HG03066 (cell line): ENCODE measurements around the gene SMYD2.

Experiments
- ATAC-seq: cut with Tn5 transposase; IDR thresholded peaks from one replicate; pipeline ENCODE4 v1.9.1; 2021; ENCODE audit warnings: low read depth; ENCODE audit not compliant: unreplicated experiment

Gene SMYD2

GRCh38 chr1:214384373-214385079 is 103.6 kb downstream of the SMYD2 start:
- ATAC-seq = no peak

- no peak for ATAC-seq
Observed at GRCh38 chr1:214385428-214385827, 104.5 kb downstream of the SMYD2 start.

- no peak for ATAC-seq
Observed at GRCh38 chr1:214386333-214386732, 105.4 kb downstream of the SMYD2 start.
